ENCODE data around the gene CPED1. TPM values are rescaled to one million over a fixed set of nuclear protein-coding genes. Genes with fewer than 3 reads are reported as not detected.

The CPED1 gene
- total RNA-seq: 10 to 100 TPM; 26.5 to 34.1 TPM
- polyA plus RNA-seq (ENCODE audit: insufficient read length in 2 of 2): 1 to 10 TPM; 4.7 to 6.9 TPM
- long read RNA-seq, donor 1, full-length matches to known transcripts: 1 of 1 reads
- long read RNA-seq, donor 1, partial matches to known transcripts: 0 of 1 reads
- long read RNA-seq, donor 1, other reads (novel, unspliced or antisense): 0 of 1 reads
- long read RNA-seq, donor 2: 0 reads
- long read RNA-seq, donor 3: 0 reads
- long read RNA-seq, donor 4: 0 reads

- no peaks in the 10 kb centered on the region for H3K27me3 ChIP-seq (ENCODE audit: control insufficient read depth, insufficient read depth, low read length)
- H3K9me3 ChIP-seq (ENCODE audit: control insufficient read depth, insufficient read depth, low read length): no peaks in the 10 kb centered on the region
- peak within 1 kb of the TSS; percentile 82 for H3K27ac ChIP-seq (ENCODE audit: low read depth, low read length)
- peak within 1 kb of the TSS; percentile 65 for H3K4me3 ChIP-seq (ENCODE audit: low read depth, low read length)
- 1% methylated on average over 25 of the region's 27 CpGs for WGBS (ENCODE audit: insufficient coverage)
- DNase-seq (ENCODE audit: low read depth in 4 of 6, low spot score in 6 of 6): peak in 3 of 6 donors; percentile 37 to 73 (median 61)
- peaks cover 4% of the 10 kb centered on the region for H3K4me1 ChIP-seq (ENCODE audit: control insufficient read depth, insufficient read depth, low read length)
- H3K36me3 ChIP-seq (ENCODE audit: control insufficient read depth, insufficient read depth, low read length): no peaks in the 10 kb centered on the region
Observed at GRCh38 chr7:120988591-120989256, at the start of gene CPED1. CPED1 (plus strand) TSS chr7:120988711; CDS start chr7:120989622, 911 bp downstream.

- no peak overlapping the region for H3K27ac ChIP-seq (ENCODE audit: low read depth, low read length)
- H3K27me3 ChIP-seq (ENCODE audit: control insufficient read depth, insufficient read depth, low read length): no peaks in the 10 kb centered on the region
- no peaks in the 10 kb centered on the region for H3K9me3 ChIP-seq (ENCODE audit: control insufficient read depth, insufficient read depth, low read length)
- H3K36me3 ChIP-seq (ENCODE audit: control insufficient read depth, insufficient read depth, low read length): no peaks in the 10 kb centered on the region
- DNase-seq (ENCODE audit: low read depth in 4 of 6, low spot score in 6 of 6): no peak
- no peaks in the 10 kb centered on the region for H3K4me1 ChIP-seq (ENCODE audit: control insufficient read depth, insufficient read depth, low read length)
- no CpG with 5 or more reads among the region's 3 CpGs for WGBS (ENCODE audit: insufficient coverage)
- no peak overlapping the region for H3K4me3 ChIP-seq (ENCODE audit: low read depth, low read length)
Observed at GRCh38 chr7:120939345-120939744, 49.2 kb upstream of the CPED1 start.

DNA sequence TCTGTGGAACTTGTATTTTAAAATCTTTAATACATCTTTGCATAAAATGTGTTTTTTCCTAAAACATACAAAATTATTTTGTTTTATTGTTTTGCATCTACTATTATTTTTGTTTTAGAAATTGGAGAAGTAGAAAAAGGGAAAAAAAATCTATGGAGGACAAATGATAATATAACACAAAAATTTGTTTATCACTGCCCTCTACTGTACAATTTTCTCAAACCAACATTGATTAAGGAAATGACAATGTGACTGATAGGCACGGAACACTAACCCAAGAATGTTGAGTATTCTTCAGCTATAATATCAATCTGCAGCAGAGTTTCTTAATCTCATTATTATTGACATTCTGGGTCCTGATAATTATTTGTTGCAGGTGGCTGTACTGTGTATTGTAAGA is 47.4 kb upstream of the CPED1 start:
- DNase-seq (ENCODE audit: low read depth in 4 of 6, low spot score in 6 of 6): peak in 1 of 6 donors; percentile 2
- WGBS (ENCODE audit: insufficient coverage): no CpG with 5 or more reads among the region's 1 CpG
- Histone ChIP-seq H3K4me3 (ENCODE audit: low read depth, low read length) (no peak overlapping the region), H3K9me3 (ENCODE audit: control insufficient read depth, insufficient read depth, low read length) (no peaks in the 10 kb centered on the region), H3K36me3 (ENCODE audit: control insufficient read depth, insufficient read depth, low read length) (no peaks in the 10 kb centered on the region), H3K27ac (ENCODE audit: low read depth, low read length) (no peak overlapping the region), H3K27me3 (ENCODE audit: control insufficient read depth, insufficient read depth, low read length) (no peaks in the 10 kb centered on the region), H3K4me1 (ENCODE audit: control insufficient read depth, insufficient read depth, low read length) (no peaks in the 10 kb centered on the region)

DNA sequence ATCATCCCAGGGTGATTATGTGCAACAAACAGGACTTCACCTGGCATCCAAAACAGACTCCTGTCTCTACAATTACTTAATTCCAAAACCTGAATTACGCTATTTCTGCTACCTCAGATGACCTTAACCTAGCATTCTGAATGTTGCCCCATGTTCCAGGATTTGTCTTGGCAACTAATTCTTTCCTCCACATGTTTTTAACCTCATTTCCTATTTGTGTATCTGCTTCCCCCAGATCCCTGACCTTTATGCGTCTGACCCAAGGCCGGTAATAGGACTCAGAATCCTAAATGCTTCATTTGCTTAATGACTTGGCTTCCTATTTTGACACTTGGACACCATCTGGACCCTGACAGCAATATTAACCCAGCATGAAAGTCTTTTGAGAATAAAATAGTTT is 46.7 kb upstream of the CPED1 start:
- Histone ChIP-seq H3K36me3 (ENCODE audit: control insufficient read depth, insufficient read depth, low read length) (no peaks in the 10 kb centered on the region), H3K27me3 (ENCODE audit: control insufficient read depth, insufficient read depth, low read length) (no peaks in the 10 kb centered on the region), H3K9me3 (ENCODE audit: control insufficient read depth, insufficient read depth, low read length) (no peaks in the 10 kb centered on the region), H3K27ac (ENCODE audit: low read depth, low read length) (no peak overlapping the region), H3K4me1 (ENCODE audit: control insufficient read depth, insufficient read depth, low read length) (no peaks in the 10 kb centered on the region), H3K4me3 (ENCODE audit: low read depth, low read length) (no peak overlapping the region)
- no peak for DNase-seq (ENCODE audit: low read depth in 4 of 6, low spot score in 6 of 6)
- 75% methylated on average over 3 of the region's 3 CpGs for WGBS (ENCODE audit: insufficient coverage)

DNA sequence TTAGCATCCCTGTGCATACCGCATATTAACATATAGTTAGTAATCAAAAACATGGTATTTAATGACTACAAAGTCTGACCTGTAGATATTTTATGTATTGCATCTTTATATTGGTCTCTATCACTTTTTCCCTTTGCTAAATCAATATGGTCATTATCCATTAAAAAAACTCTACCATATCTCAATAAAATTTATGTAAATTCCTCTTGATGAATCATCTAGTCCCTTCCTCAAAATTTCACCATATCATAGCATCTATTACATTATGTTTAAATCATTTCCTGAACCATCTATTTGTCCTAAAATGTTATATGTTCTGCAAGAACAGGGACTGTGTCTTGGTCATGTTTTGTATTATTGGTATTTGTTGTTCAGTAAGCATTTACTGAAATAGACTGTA is 45.6 kb upstream of the CPED1 start:
- Histone ChIP-seq H3K4me1 (ENCODE audit: control insufficient read depth, insufficient read depth, low read length) (no peaks in the 10 kb centered on the region), H3K36me3 (ENCODE audit: control insufficient read depth, insufficient read depth, low read length) (no peaks in the 10 kb centered on the region), H3K9me3 (ENCODE audit: control insufficient read depth, insufficient read depth, low read length) (no peaks in the 10 kb centered on the region), H3K4me3 (ENCODE audit: low read depth, low read length) (no peak overlapping the region), H3K27me3 (ENCODE audit: control insufficient read depth, insufficient read depth, low read length) (no peaks in the 10 kb centered on the region), H3K27ac (ENCODE audit: low read depth, low read length) (no peak overlapping the region)
- WGBS (ENCODE audit: insufficient coverage): no CpG with 5 or more reads among the region's 1 CpG
- DNase-seq (ENCODE audit: low read depth in 4 of 6, low spot score in 6 of 6): no peak

GRCh38 chr7:120944826-120945562 is 43.5 kb upstream of the CPED1 start:
- no peak overlapping the region for H3K4me3 ChIP-seq (ENCODE audit: low read depth, low read length)
- no peak for DNase-seq (ENCODE audit: low read depth in 4 of 6, low spot score in 6 of 6)
- H3K27ac ChIP-seq (ENCODE audit: low read depth, low read length): no peak overlapping the region
- H3K9me3 ChIP-seq (ENCODE audit: control insufficient read depth, insufficient read depth, low read length): no peaks in the 10 kb centered on the region
- no peaks in the 10 kb centered on the region for H3K36me3 ChIP-seq (ENCODE audit: control insufficient read depth, insufficient read depth, low read length)
- 62% methylated on average over 4 of the region's 6 CpGs for WGBS (ENCODE audit: insufficient coverage)
- no peaks in the 10 kb centered on the region for H3K27me3 ChIP-seq (ENCODE audit: control insufficient read depth, insufficient read depth, low read length)
- H3K4me1 ChIP-seq (ENCODE audit: control insufficient read depth, insufficient read depth, low read length): no peaks in the 10 kb centered on the region

- Histone ChIP-seq H3K4me3 (ENCODE audit: low read depth, low read length) (no peak overlapping the region), H3K27ac (ENCODE audit: low read depth, low read length) (no peak overlapping the region), H3K4me1 (ENCODE audit: control insufficient read depth, insufficient read depth, low read length) (no peaks in the 10 kb centered on the region), H3K36me3 (ENCODE audit: control insufficient read depth, insufficient read depth, low read length) (no peaks in the 10 kb centered on the region), H3K9me3 (ENCODE audit: control insufficient read depth, insufficient read depth, low read length) (no peaks in the 10 kb centered on the region), H3K27me3 (ENCODE audit: control insufficient read depth, insufficient read depth, low read length) (no peaks in the 10 kb centered on the region)
- DNase-seq (ENCODE audit: low read depth in 4 of 6, low spot score in 6 of 6): no peak
Observed at GRCh38 chr7:120947980-120948379, 40.5 kb upstream of the CPED1 start.

DNA sequence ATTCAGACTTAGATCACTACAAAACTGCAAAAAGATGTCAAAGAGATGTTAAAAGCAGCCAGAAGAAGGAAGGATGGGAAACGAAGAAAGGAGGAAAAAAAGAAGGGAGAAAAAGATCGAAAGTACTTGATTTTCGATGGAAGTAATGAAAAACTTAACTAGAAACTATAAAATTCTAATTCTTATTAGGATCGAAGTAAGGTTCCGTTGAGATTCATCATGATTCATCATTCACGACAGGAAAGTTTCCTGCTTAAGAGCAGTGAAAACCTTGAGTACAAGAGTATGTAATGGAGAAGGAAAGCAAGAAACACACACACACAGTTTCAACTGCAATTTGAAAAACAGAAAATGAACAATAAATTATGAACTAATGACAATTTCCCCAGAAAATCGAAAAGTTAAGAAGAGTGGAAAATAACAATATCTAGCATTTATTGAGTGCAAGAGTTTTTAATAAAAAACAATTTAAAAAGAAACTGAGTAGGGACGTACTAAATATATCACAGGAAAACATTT is 39.1 kb upstream of the CPED1 start:
- Histone ChIP-seq H3K4me3 (ENCODE audit: low read depth, low read length) (peak overlapping the region; percentile 87), H3K4me1 (ENCODE audit: control insufficient read depth, insufficient read depth, low read length) (no peaks in the 10 kb centered on the region), H3K27ac (ENCODE audit: low read depth, low read length) (no peak overlapping the region), H3K27me3 (ENCODE audit: control insufficient read depth, insufficient read depth, low read length) (no peaks in the 10 kb centered on the region), H3K9me3 (ENCODE audit: control insufficient read depth, insufficient read depth, low read length) (no peaks in the 10 kb centered on the region), H3K36me3 (ENCODE audit: control insufficient read depth, insufficient read depth, low read length) (no peaks in the 10 kb centered on the region)
- DNase-seq (ENCODE audit: low read depth in 4 of 6, low spot score in 6 of 6): peak in 1 of 6 donors; percentile 1
- WGBS (ENCODE audit: insufficient coverage): no CpG with 5 or more reads among the region's 8 CpGs

DNA sequence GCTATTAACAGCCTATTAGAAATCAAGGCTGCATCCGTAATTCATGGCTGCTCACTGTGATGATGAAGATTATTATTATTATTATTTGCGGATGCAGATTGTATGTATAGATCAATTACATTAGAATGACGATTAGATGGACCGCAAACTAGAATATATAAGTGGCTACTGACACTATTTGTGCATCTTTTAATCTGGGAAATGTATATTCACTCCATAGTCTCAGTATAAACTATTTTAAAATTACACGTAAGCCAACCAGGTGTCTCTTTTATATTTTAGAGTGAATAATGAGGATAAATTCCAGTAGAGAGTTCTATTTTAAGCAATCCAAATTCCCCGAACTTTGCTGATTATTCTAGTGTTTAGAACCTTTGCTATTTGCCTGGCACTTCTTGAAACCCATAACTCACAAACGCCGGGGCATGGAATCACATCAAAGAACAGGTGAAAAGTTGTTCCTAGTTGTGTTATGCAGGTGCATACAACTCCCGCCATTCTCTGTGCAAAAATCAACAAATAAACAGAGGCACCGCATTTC is 38.4 kb upstream of the CPED1 start:
- Histone ChIP-seq H3K4me3 (ENCODE audit: low read depth, low read length) (peak overlapping the region; percentile 87), H3K27ac (ENCODE audit: low read depth, low read length) (peak overlapping the region; percentile 55), H3K9me3 (ENCODE audit: control insufficient read depth, insufficient read depth, low read length) (no peaks in the 10 kb centered on the region), H3K27me3 (ENCODE audit: control insufficient read depth, insufficient read depth, low read length) (no peaks in the 10 kb centered on the region), H3K36me3 (ENCODE audit: control insufficient read depth, insufficient read depth, low read length) (peaks cover 3% of the 10 kb centered on the region), H3K4me1 (ENCODE audit: control insufficient read depth, insufficient read depth, low read length) (no peaks in the 10 kb centered on the region)
- DNase-seq (ENCODE audit: low read depth in 4 of 6, low spot score in 6 of 6): peak in 2 of 6 donors; percentile 1 to 4
- WGBS (ENCODE audit: insufficient coverage): 0% methylated on average over 1 of the region's 10 CpGs
